ENCODE results near the gene IL17F. TPM values are rescaled to one million over a fixed set of nuclear protein-coding genes. Genes with fewer than 3 reads are reported as not detected.

The IL17F gene
- polyA plus RNA-seq, 1 donor (not counting 4 experiments of a cell fraction or from before 2014, with no cell fraction given), result not detected

GRCh38 chr6:52190409-52190808 lies 53.9 kb downstream of the IL17F start:
- no peaks in the 10 kb centered on the region for H4K20me1 ChIP-seq (ENCODE audit: control insufficient read depth, extremely low read depth, insufficient read depth, low read length)
- H3K79me2 ChIP-seq (ENCODE audit: control insufficient read depth, insufficient read depth, low read length), result no peaks in the 10 kb centered on the region
- no peak overlapping the region for H3K9ac ChIP-seq (ENCODE audit: control insufficient read depth, extremely low read depth, insufficient read depth, low read length)
- H3K9me1 ChIP-seq (ENCODE audit: control insufficient read depth, extremely low read depth, insufficient read depth, low read length), result no peaks in the 10 kb centered on the region
- DNase-seq (ENCODE audit: low read depth, low spot score) (no peak), FAIRE-seq (no peak)
- H3K4me3 ChIP-seq (ENCODE audit: control insufficient read depth in 2 of 3, extremely low read depth in 1 of 3, insufficient read depth in 2 of 3, low read depth in 1 of 3, low read length in 3 of 3), result no peak overlapping the region
- no peaks in the 10 kb centered on the region for H3K9me3 ChIP-seq (ENCODE audit: control insufficient read depth, low read depth, low read length)
- no peak for TF ChIP-seq EZH2 (IDR thresholded peaks at IDR 0.05; ENCODE audit: low read length)
- no peak for TF ChIP-seq CTCF (optimal IDR thresholded peaks at IDR 0.05 in 1 of 3, IDR thresholded peaks at IDR 0.05 in 1 of 3, conservative IDR thresholded peaks at IDR 0.05 in 1 of 3; ENCODE audit: extremely low read depth in 1 of 3, insufficient read depth in 2 of 3, low read length in 3 of 3)
- dilution Hi-C loops (cut with MboI; ENCODE audit: extremely low pct_ligation_motif_present, low sequenced_read_pairs), result no loop called here
- no peaks in the 10 kb centered on the region for H3K4me1 ChIP-seq (ENCODE audit: control insufficient read depth, extremely low read depth, insufficient read depth, low read length)
- H3K27me3 ChIP-seq (ENCODE audit: control insufficient read depth, extremely low read depth, insufficient read depth, low read length), result no peaks in the 10 kb centered on the region
- H3K36me3 ChIP-seq (ENCODE audit: control insufficient read depth in 2 of 2, extremely low read depth in 1 of 2, insufficient read depth in 2 of 2, low read length in 2 of 2), result no peaks in the 10 kb centered on the region
- no peak overlapping the region for H3K4me2 ChIP-seq (ENCODE audit: control insufficient read depth, extremely low read depth, insufficient read depth, low read depth, low read length)
- H2AFZ ChIP-seq (ENCODE audit: control insufficient read depth, low read length), result no peak overlapping the region
- H3K27ac ChIP-seq (ENCODE audit: control insufficient read depth, insufficient read depth, low read length), result no peak overlapping the region

GRCh38 chr6:52189974-52190373 lies 54.3 kb downstream of the IL17F start:
- Histone ChIP-seq H3K4me1 (ENCODE audit: control insufficient read depth, extremely low read depth, insufficient read depth, low read length) (no peaks in the 10 kb centered on the region), H4K20me1 (ENCODE audit: control insufficient read depth, extremely low read depth, insufficient read depth, low read length) (no peaks in the 10 kb centered on the region), H3K9me1 (ENCODE audit: control insufficient read depth, extremely low read depth, insufficient read depth, low read length) (no peaks in the 10 kb centered on the region), H3K27ac (ENCODE audit: control insufficient read depth, insufficient read depth, low read length) (no peak overlapping the region), H3K9me3 (ENCODE audit: control insufficient read depth, low read depth, low read length) (no peaks in the 10 kb centered on the region), H3K36me3 (ENCODE audit: control insufficient read depth in 2 of 2, extremely low read depth in 1 of 2, insufficient read depth in 2 of 2, low read length in 2 of 2) (no peaks in the 10 kb centered on the region), H3K4me3 (ENCODE audit: control insufficient read depth in 2 of 3, extremely low read depth in 1 of 3, insufficient read depth in 2 of 3, low read depth in 1 of 3, low read length in 3 of 3) (no peak overlapping the region), H3K4me2 (ENCODE audit: control insufficient read depth, extremely low read depth, insufficient read depth, low read depth, low read length) (no peak overlapping the region), H3K9ac (ENCODE audit: control insufficient read depth, extremely low read depth, insufficient read depth, low read length) (no peak overlapping the region), H3K27me3 (ENCODE audit: control insufficient read depth, extremely low read depth, insufficient read depth, low read length) (no peaks in the 10 kb centered on the region), H2AFZ (ENCODE audit: control insufficient read depth, low read length) (no peak overlapping the region), H3K79me2 (ENCODE audit: control insufficient read depth, insufficient read depth, low read length) (no peaks in the 10 kb centered on the region)
- dilution Hi-C loops (cut with MboI; ENCODE audit: extremely low pct_ligation_motif_present, low sequenced_read_pairs), result no loop called here
- FAIRE-seq (no peak), DNase-seq (ENCODE audit: low read depth, low spot score) (no peak)
- no peak for TF ChIP-seq CTCF (optimal IDR thresholded peaks at IDR 0.05 in 1 of 3, IDR thresholded peaks at IDR 0.05 in 1 of 3, conservative IDR thresholded peaks at IDR 0.05 in 1 of 3; ENCODE audit: extremely low read depth in 1 of 3, insufficient read depth in 2 of 3, low read length in 3 of 3)
- no peak for TF ChIP-seq EZH2 (IDR thresholded peaks at IDR 0.05; ENCODE audit: low read length)
